Measurements from ENCODE around the gene FAM83F.
A peak's percentile ranks its signal among the peaks of the same experiment; 100 is the strongest.

Gene FAM83F

GRCh38 chr22:40036591-40037225, 42.0 kb downstream of the FAM83F start:
- peak; percentile 83 for TF ChIP-seq CTCF (IDR thresholded peaks at IDR 0.05; ENCODE audit: low read depth, low read length)
- no peak overlapping the region for H3K4me3 ChIP-seq (replicated peaks in 1 of 2; ENCODE audit: low read depth in 2 of 2, low read length in 2 of 2)
- DNase-seq (ENCODE audit: low read depth in 2 of 2) = peak; percentile 82 to 85

GRCh38 chr22:40037320-40037719, 42.6 kb downstream of the FAM83F start:
- no peak for TF ChIP-seq CTCF (IDR thresholded peaks at IDR 0.05; ENCODE audit: low read depth, low read length)
- no peak overlapping the region for H3K4me3 ChIP-seq (replicated peaks in 1 of 2; ENCODE audit: low read depth in 2 of 2, low read length in 2 of 2)
- no peak for DNase-seq (ENCODE audit: low read depth in 2 of 2)

GRCh38 chr22:40039482-40040115, 44.8 kb downstream of the FAM83F start:
- no peak for TF ChIP-seq CTCF (IDR thresholded peaks at IDR 0.05; ENCODE audit: low read depth, low read length)
- H3K4me3 ChIP-seq (replicated peaks in 1 of 2; ENCODE audit: low read depth in 2 of 2, low read length in 2 of 2) = no peak overlapping the region
- DNase-seq (ENCODE audit: low read depth in 2 of 2) = peak in 1 of 2 donors; percentile 30

- H3K4me3 ChIP-seq (replicated peaks in 1 of 2; ENCODE audit: low read depth in 2 of 2, low read length in 2 of 2) = no peak overlapping the region
- TF ChIP-seq CTCF (IDR thresholded peaks at IDR 0.05; ENCODE audit: low read depth, low read length) = no peak
- DNase-seq (ENCODE audit: low read depth in 2 of 2) = peak; percentile 65 to 88
These were observed 46.2 kb downstream of the FAM83F start for GRCh38 chr22:40040927-40041326.

- H3K4me3 ChIP-seq (replicated peaks in 1 of 2; ENCODE audit: low read depth in 2 of 2, low read length in 2 of 2) = no peak overlapping the region
- DNase-seq (ENCODE audit: low read depth in 2 of 2) = no peak
- TF ChIP-seq CTCF (IDR thresholded peaks at IDR 0.05; ENCODE audit: low read depth, low read length) = no peak
These were observed 46.8 kb downstream of the FAM83F start for GRCh38 chr22:40041366-40042137.

GRCh38 chr22:40042312-40042711, 47.6 kb downstream of the FAM83F start:
- no peak for DNase-seq (ENCODE audit: low read depth in 2 of 2)
- H3K4me3 ChIP-seq (replicated peaks in 1 of 2; ENCODE audit: low read depth in 2 of 2, low read length in 2 of 2) = no peak overlapping the region
- no peak for TF ChIP-seq CTCF (IDR thresholded peaks at IDR 0.05; ENCODE audit: low read depth, low read length)

Data from cardiac fibroblast (primary cell).